Endodermal cell (in vitro differentiated cells): ENCODE data around the gene BSN. TPM values are rescaled to one million over a fixed set of nuclear protein-coding genes. Genes with fewer than 3 reads are reported as not detected.

Experiments used
- DNase-seq: peaks from one replicate; pipeline ENCODE4 v3.0.0-alpha.2; 2017
- H3K27ac ChIP-seq: 2 replicates; pipeline ENCODE4 v1.5.1; 2013; ENCODE audit warnings: mild to moderate bottlenecking, low read depth, low read length, moderate library complexity
- H3K27me3 ChIP-seq: 2 replicates; pipeline ENCODE4 v1.6.1; 2013; ENCODE audit warnings: mild to moderate bottlenecking, low read length, moderate library complexity; ENCODE audit not compliant: insufficient read depth, control insufficient read depth, poor library complexity, severe bottlenecking
- H3K36me3 ChIP-seq: 2 replicates; pipeline ENCODE4 v1.7.0; 2013; ENCODE audit warnings: mild to moderate bottlenecking, low read length, moderate library complexity; ENCODE audit not compliant: control insufficient read depth, insufficient read depth
- H3K4me1 ChIP-seq: one replicate; pipeline ENCODE4 v1.7.0; 2013; ENCODE audit warnings: low read length; ENCODE audit not compliant: control insufficient read depth, insufficient read depth
- H3K4me3 ChIP-seq: 2 replicates; pipeline ENCODE4 v1.5.1; 2013; ENCODE audit warnings: mild to moderate bottlenecking, low read length, moderate library complexity
- H3K9ac ChIP-seq: 2 replicates; pipeline ENCODE4 v1.6.1; 2013; ENCODE audit warnings: mild to moderate bottlenecking, low read length, moderate library complexity; ENCODE audit not compliant: poor library complexity, severe bottlenecking; ENCODE audit errors: extremely low read depth
- H3K9me3 ChIP-seq: 2 replicates; pipeline ENCODE4 v1.6.1; 2013; ENCODE audit warnings: mild to moderate bottlenecking, low read length, moderate library complexity; ENCODE audit not compliant: control insufficient read depth
- H3K27ac Mint-ChIP-seq: 2 replicates; pipeline ENCODE4 v1.8.0; 2020; ENCODE audit warnings: mixed read lengths
- H3K27me3 Mint-ChIP-seq: 2 replicates; pipeline ENCODE4 v1.8.0; 2021; ENCODE audit warnings: mild to moderate bottlenecking, mixed read lengths; ENCODE audit not compliant: insufficient read depth
- H3K36me3 Mint-ChIP-seq: 2 replicates; pipeline ENCODE4 v1.8.0; 2020; ENCODE audit warnings: low read depth, mixed read lengths
- H3K4me1 Mint-ChIP-seq: 2 replicates; pipeline ENCODE4 v1.8.0; 2020; ENCODE audit warnings: mixed read lengths
- H3K4me3 Mint-ChIP-seq: 2 replicates; pipeline ENCODE4 v1.8.0; 2020; ENCODE audit warnings: mild to moderate bottlenecking, moderate library complexity, mixed read lengths
- H3K9me3 Mint-ChIP-seq: 2 replicates; pipeline ENCODE4 v1.8.0; 2020; ENCODE audit warnings: mild to moderate bottlenecking, mixed read lengths
- CTCF ChIP-seq: fragments of 200-600 bp; sonication (generic); conservative IDR thresholded peaks from 2 replicates; pipeline ENCODE4 v1.5.0; 2021; ENCODE audit warnings: antibody characterized with exemption, mild to moderate bottlenecking
- WGBS, 2 experiments: methylation state at CpG; one replicate each; pipeline versions ENCODE4 v1.1.5 to v1.1.7; 2013; ENCODE audit warnings: missing lambda C conversion rate in 2 of 2, mixed read lengths in 1 of 2; ENCODE audit not compliant: insufficient coverage in 1 of 2, insufficient read length in 1 of 2; 5-methylcytosine and 5-hydroxymethylcytosine counted together
- total RNA-seq, 2 donors: library from RNA; stranded (reverse); fragmentation: NEBNext Ultra II Directional in 1 of 2; extraction: Animal tissue kit (Norgen Biotek cat#: 25700) in 1 of 2; gene quantifications; 2 replicates in 1 of 2; 3 replicates in 1 of 2; pipeline ENCODE4 v1.2.1, GENCODE V29; 2021

The BSN gene
- total RNA-seq, 2 donors from 2014 or later, result 2.4 to 2.5 TPM

- no peaks in the 10 kb centered on the region for H3K27me3 ChIP-seq
- H3K4me1 ChIP-seq, result no peaks in the 10 kb centered on the region
- no peak overlapping the region for H3K4me3 ChIP-seq
- no peaks in the 10 kb centered on the region for H3K9me3 ChIP-seq
- Mint-ChIP-seq H3K4me3 (no peak overlapping the region), H3K9me3 (no peaks in the 10 kb centered on the region), H3K27ac (no peak overlapping the region), H3K4me1 (peaks cover 6% of the 10 kb centered on the region), H3K27me3 (no peaks in the 10 kb centered on the region), H3K36me3 (no peaks in the 10 kb centered on the region)
- TF ChIP-seq CTCF, result no peak
- no peaks in the 10 kb centered on the region for H3K36me3 ChIP-seq
- no peak for DNase-seq
- 83 to 97% methylated on average over 1 of the region's 1 CpG for WGBS, 2 experiments
- H3K27ac ChIP-seq, result no peak overlapping the region
- H3K9ac ChIP-seq, result no peak overlapping the region
Measured at GRCh38 chr3:49663831-49664230, 109.6 kb downstream of the BSN start.

- H3K27ac ChIP-seq, result no peak overlapping the region
- H3K4me1 ChIP-seq, result no peaks in the 10 kb centered on the region
- H3K9me3 ChIP-seq, result no peaks in the 10 kb centered on the region
- Mint-ChIP-seq H3K27ac (no peak overlapping the region), H3K9me3 (no peaks in the 10 kb centered on the region), H3K36me3 (no peaks in the 10 kb centered on the region), H3K4me3 (no peak overlapping the region), H3K27me3 (no peaks in the 10 kb centered on the region), H3K4me1 (peaks cover 9% of the 10 kb centered on the region)
- H3K9ac ChIP-seq, result no peak overlapping the region
- WGBS, 2 experiments, result 94 to 98% methylated on average over 8 to 11 of the region's 11 CpGs
- H3K27me3 ChIP-seq, result no peaks in the 10 kb centered on the region
- no peak for TF ChIP-seq CTCF
- no peak for DNase-seq
- H3K4me3 ChIP-seq, result no peak overlapping the region
- no peaks in the 10 kb centered on the region for H3K36me3 ChIP-seq
Measured at GRCh38 chr3:49664300-49664699, 110.0 kb downstream of the BSN start.

- no peaks in the 10 kb centered on the region for H3K9me3 ChIP-seq
- H3K4me3 ChIP-seq, result no peak overlapping the region
- DNase-seq, result no peak
- H3K36me3 ChIP-seq, result no peaks in the 10 kb centered on the region
- no peak overlapping the region for H3K9ac ChIP-seq
- Mint-ChIP-seq H3K9me3 (no peaks in the 10 kb centered on the region), H3K36me3 (no peaks in the 10 kb centered on the region), H3K27me3 (no peaks in the 10 kb centered on the region), H3K4me1 (peaks cover 9% of the 10 kb centered on the region), H3K4me3 (no peak overlapping the region), H3K27ac (no peak overlapping the region)
- H3K27ac ChIP-seq, result no peak overlapping the region
- H3K27me3 ChIP-seq, result no peaks in the 10 kb centered on the region
- H3K4me1 ChIP-seq, result no peaks in the 10 kb centered on the region
- no peak for TF ChIP-seq CTCF
- WGBS, 2 experiments, result 87% methylated on average over 6 of the region's 6 CpGs; no CpG with 5 or more reads in 1 of the 2 experiments
Measured at GRCh38 chr3:49665822-49666519, 111.7 kb downstream of the BSN start.
